WTC11 (cell line): ENCODE measurements around the gene C17orf107. TPM values are rescaled to one million over a fixed set of nuclear protein-coding genes. Genes with fewer than 3 reads are reported as not detected.

Source experiments
- ATAC-seq: fragments of 200-7000 bp; cut with Tn5 transposase; 2 replicates; pipeline ENCODE4 v1.10.0; 2021; ENCODE audit warnings: mild to moderate bottlenecking, moderate library complexity
- Bru-seq: library from RNA; stranded (reverse); fragments of 400-500 nt; gene quantifications from one replicate; lab custom pipeline; 2021; lab: Mats Ljungman, UMichigan
- CTCF ChIA-PET: fragments of 300-600 bp; sonication (Branson Sonifier 250); formaldehyde crosslinking; loops from one replicate; lab custom pipeline; 2021; ENCODE audit warnings: antibody characterized with exemption; lab: Charles Lee
- POLR2A ChIA-PET: fragments of 350-600 bp; sonication (Branson Sonifier 250); formaldehyde crosslinking; loops from one replicate; lab custom pipeline; 2021; ENCODE audit warnings: antibody characterized with exemption; lab: Charles Lee
- DNase-seq: peaks from one replicate; pipeline ENCODE4 v3.0.0; 2021; ENCODE audit warnings: low spot score
- H3K27ac Mint-ChIP-seq: 2 replicates; pipeline ENCODE4 v1.8.0; 2021; ENCODE audit warnings: mixed read lengths
- H3K27me3 Mint-ChIP-seq: 2 replicates; pipeline ENCODE4 v1.8.0; 2021; ENCODE audit warnings: low read depth, mild to moderate bottlenecking, moderate library complexity, mixed read lengths
- H3K36me3 Mint-ChIP-seq: 2 replicates; pipeline ENCODE4 v1.8.0; 2021; ENCODE audit warnings: mixed read lengths
- H3K4me1 Mint-ChIP-seq: 2 replicates; pipeline ENCODE4 v1.8.0; 2022; ENCODE audit warnings: mixed read lengths
- H3K4me3 Mint-ChIP-seq: 2 replicates; pipeline ENCODE4 v1.8.0; 2021; ENCODE audit warnings: mild to moderate bottlenecking, moderate library complexity, mixed read lengths
- H3K9me3 Mint-ChIP-seq: 2 replicates; pipeline ENCODE4 v1.8.0; 2021; ENCODE audit warnings: mixed read lengths
- ATF1 ChIP-seq: sonication (generic); formaldehyde crosslinking; IDR thresholded peaks from 2 replicates; pipeline ENCODE4 v1.8.1; 2023; ENCODE audit warnings: mild to moderate bottlenecking, moderate library complexity, missing genetic modification reagents
- CREB1 ChIP-seq: sonication (generic); formaldehyde crosslinking; IDR thresholded peaks from 2 replicates; pipeline ENCODE4 v1.8.0; 2023; ENCODE audit warnings: mild to moderate bottlenecking, missing genetic modification reagents
- EMX1 ChIP-seq: fragments of 250-450 bp; sonication (Bioruptor Pico); IDR thresholded peaks from 2 replicates; pipeline ENCODE4 v1.8.0; 2021; ENCODE audit warnings: mild to moderate bottlenecking
- ESRRA ChIP-seq: sonication (generic); formaldehyde crosslinking; IDR thresholded peaks from 2 replicates; pipeline ENCODE4 v1.8.1; 2022; ENCODE audit warnings: mild to moderate bottlenecking, missing genetic modification reagents, borderline replicate concordance
- JUN ChIP-seq: sonication (generic); formaldehyde crosslinking; IDR thresholded peaks from 2 replicates; pipeline ENCODE4 v1.8.0; 2023; ENCODE audit warnings: mild to moderate bottlenecking, missing genetic modification reagents
- MXD4 ChIP-seq: fragments of 250-450 bp; sonication (Bioruptor Pico); IDR thresholded peaks from 2 replicates; pipeline ENCODE4 v1.8.0; 2021; ENCODE audit warnings: mild to moderate bottlenecking, moderate library complexity, borderline replicate concordance
- MYBL2 ChIP-seq: sonication (generic); formaldehyde crosslinking; IDR thresholded peaks from 2 replicates; pipeline ENCODE4 v1.8.1; 2023; ENCODE audit warnings: mild to moderate bottlenecking, moderate library complexity, missing genetic modification reagents
- NR2C2 ChIP-seq: sonication (generic); formaldehyde crosslinking; IDR thresholded peaks from 2 replicates; pipeline ENCODE4 v1.8.0; 2022; ENCODE audit warnings: mild to moderate bottlenecking, missing genetic modification reagents
- OVOL2 ChIP-seq: fragments of 250-450 bp; sonication (Bioruptor Pico); IDR thresholded peaks from 2 replicates; pipeline ENCODE4 v1.9.0; 2021; ENCODE audit warnings: mild to moderate bottlenecking, borderline replicate concordance
- PRRX2 ChIP-seq: fragments of 250-450 bp; sonication (Bioruptor Pico); IDR thresholded peaks from 2 replicates; pipeline ENCODE4 v1.8.0; 2021; ENCODE audit warnings: mild to moderate bottlenecking
- RORB ChIP-seq: fragments of 250-450 bp; sonication (Bioruptor Pico); IDR thresholded peaks from 2 replicates; pipeline ENCODE4 v1.9.0; 2021; ENCODE audit warnings: mild to moderate bottlenecking
- SMAD3 ChIP-seq: sonication (generic); formaldehyde crosslinking; IDR thresholded peaks from 2 replicates; pipeline ENCODE4 v1.8.0; 2022; ENCODE audit warnings: missing genetic modification reagents, mild to moderate bottlenecking, borderline replicate concordance
- TCF7 ChIP-seq: sonication (generic); formaldehyde crosslinking; IDR thresholded peaks from 2 replicates; pipeline ENCODE4 v1.8.0; 2022; ENCODE audit warnings: mild to moderate bottlenecking, low read depth, missing genetic modification reagents, moderate library complexity
- TEAD1 ChIP-seq: sonication (generic); formaldehyde crosslinking; IDR thresholded peaks from 2 replicates; pipeline ENCODE4 v1.8.0; 2022; ENCODE audit warnings: mild to moderate bottlenecking, missing genetic modification reagents
- TP53 ChIP-seq: sonication (generic); formaldehyde crosslinking; IDR thresholded peaks from 2 replicates; pipeline ENCODE4 v1.8.1; 2023; ENCODE audit warnings: mild to moderate bottlenecking, missing genetic modification reagents
- ZBTB21 ChIP-seq: sonication (generic); formaldehyde crosslinking; IDR thresholded peaks from 2 replicates; pipeline ENCODE4 v1.8.1; 2023; ENCODE audit warnings: mild to moderate bottlenecking, missing genetic modification reagents, borderline replicate concordance
- ZNF219 ChIP-seq: sonication (generic); formaldehyde crosslinking; IDR thresholded peaks from 2 replicates; pipeline ENCODE4 v1.8.0; 2023; ENCODE audit warnings: missing genetic modification reagents, mild to moderate bottlenecking, borderline replicate concordance
- ZNF263 ChIP-seq: sonication (generic); formaldehyde crosslinking; IDR thresholded peaks from 2 replicates; pipeline ENCODE4 v1.8.1; 2022; ENCODE audit warnings: low read depth, mild to moderate bottlenecking, moderate library complexity, missing genetic modification reagents
- long read RNA-seq, 3 experiments: library from RNA in 1 of 3; library from capped mRNA in 1 of 3; library from polyadenylated mRNA in 1 of 3; unstranded in 2 of 3; stranded (forward) in 1 of 3; transcript quantifications; one replicate each; pipeline ENCODE4 v2.0.0, GENCODE V29; 2021
- total RNA-seq: library from RNA; stranded (reverse); gene quantifications from 3 replicates; pipeline ENCODE4 v1.2.3, GENCODE V29; 2021
- TF ChIP-seq, protein P1 (sequence below): sonication (generic); formaldehyde crosslinking; IDR thresholded peaks from 2 replicates; pipeline ENCODE4 v1.8.0; 2022; ENCODE audit warnings: mild to moderate bottlenecking, missing genetic modification reagents
- TF ChIP-seq, protein P2 (sequence below): sonication (generic); formaldehyde crosslinking; IDR thresholded peaks from 2 replicates; pipeline ENCODE4 v1.8.1; 2023; ENCODE audit warnings: mild to moderate bottlenecking, missing genetic modification reagents
- TF ChIP-seq, protein P3 (sequence below): sonication (generic); formaldehyde crosslinking; IDR thresholded peaks from 2 replicates; pipeline ENCODE4 v1.8.1; 2022; ENCODE audit warnings: missing genetic modification reagents, borderline replicate concordance
- TF ChIP-seq, protein P4 (sequence below): sonication (generic); formaldehyde crosslinking; IDR thresholded peaks from 2 replicates; pipeline ENCODE4 v1.8.0; 2022; ENCODE audit warnings: mild to moderate bottlenecking, missing genetic modification reagents
- TF ChIP-seq, protein P5 (sequence below): fragments of 250-450 bp; sonication (Bioruptor Pico); IDR thresholded peaks from 2 replicates; pipeline ENCODE4 v2.1.2; 2022; ENCODE audit warnings: mild to moderate bottlenecking, moderate library complexity
- TF ChIP-seq, protein P6 (sequence below): fragments of 200-600 bp; IDR thresholded peaks from 2 replicates; pipeline ENCODE4 v1.8.0; 2022; ENCODE audit warnings: antibody characterized with exemption
- TF ChIP-seq, protein P7 (sequence below): fragments of 250-450 bp; sonication (Bioruptor Pico); IDR thresholded peaks from 2 replicates; pipeline ENCODE4 v1.9.0; 2021; ENCODE audit warnings: moderate library complexity, mild to moderate bottlenecking, inconsistent platforms, borderline replicate concordance
- TF ChIP-seq, protein P8 (sequence below): sonication (generic); formaldehyde crosslinking; IDR thresholded peaks from 2 replicates; pipeline ENCODE4 v1.8.1; 2022; ENCODE audit warnings: low read depth, mild to moderate bottlenecking, moderate library complexity, missing genetic modification reagents, borderline replicate concordance

C17orf107 gene
- total RNA-seq (8.2 to 8.7 TPM (median 8.7 TPM) in 3 replicates), Bru-seq, nascent RNA (percentile 55 among the genes with signal in this experiment)
- long read RNA-seq, experiment 1, transcript C17orf107-202 (2 exons, 1,275 nt) = major isoform, 9 of 17 reads
- long read RNA-seq, experiment 1, partial matches to known transcripts = 1 of 17 reads
- long read RNA-seq, experiment 1, other reads (novel, unspliced or antisense) = 3 of 17 reads
- long read RNA-seq, experiment 2, partial matches to known transcripts = 0 of 15 reads
- long read RNA-seq, experiment 2, other reads (novel, unspliced or antisense) = 11 of 15 reads
- long read RNA-seq, experiment 3 = 0 reads

DNA sequence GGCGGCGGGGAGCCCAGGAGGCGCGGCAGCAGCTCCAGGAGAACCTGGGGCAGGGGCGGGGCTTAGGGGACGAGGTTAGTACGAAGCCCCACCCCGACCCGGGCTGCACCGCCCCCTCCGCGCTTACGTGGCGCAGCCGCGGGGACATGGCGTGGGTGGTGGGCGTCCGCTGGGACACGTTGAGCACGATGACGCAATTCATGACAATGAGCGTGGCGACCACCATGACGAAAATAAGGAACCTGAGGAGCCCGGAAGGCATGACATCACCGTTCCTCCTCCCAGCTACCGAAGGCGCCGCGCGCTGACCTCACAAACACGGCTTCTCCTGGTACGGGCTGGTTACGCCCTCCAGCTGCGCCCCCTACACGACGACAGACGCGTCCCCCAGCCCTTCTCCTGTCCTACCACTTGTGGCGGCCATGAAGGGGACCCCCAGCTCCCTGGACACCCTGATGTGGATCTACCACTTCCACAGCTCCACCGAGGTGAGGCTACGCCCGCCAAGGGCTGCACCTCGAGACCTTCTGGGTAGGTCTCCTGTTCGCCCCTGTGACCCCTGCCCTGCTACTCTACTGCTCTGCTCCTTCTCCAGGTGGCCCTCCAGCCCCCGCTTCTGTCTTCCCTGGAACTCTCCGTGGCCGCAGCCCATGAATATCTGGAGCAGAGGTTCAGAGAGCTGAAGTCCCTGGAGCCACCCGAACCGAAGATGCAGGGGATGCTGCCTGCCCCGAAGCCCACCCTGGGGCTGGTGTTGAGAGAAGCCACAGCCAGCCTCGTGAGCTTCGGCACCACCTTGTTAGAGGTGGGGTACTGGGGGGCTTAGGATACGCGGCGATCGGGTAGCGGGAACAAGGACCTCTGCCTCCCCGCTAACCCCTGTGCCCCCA, at the start of gene C17orf107:
TSS of gene C17orf107 (plus strand) at position 196 of the 890 bp plus-strand sequence. CDS start at position 423, 227 bp downstream.
- H3K4me1 Mint-ChIP-seq = peaks cover 16% of the 10 kb centered on the region
- H3K27ac Mint-ChIP-seq = peak within 1 kb of the TSS; percentile 84; the same call in 1 of the 2 replicates
- H3K36me3 Mint-ChIP-seq = peaks cover 9% of the 10 kb centered on the region; the same call in 1 of the 2 replicates
- H3K4me3 Mint-ChIP-seq = peak within 1 kb of the TSS; percentile 81
- H3K27me3 Mint-ChIP-seq = peaks cover 5% of the 10 kb centered on the region
- ChIA-PET POLR2A (interaction anchor here (0.5 to 2.0 kb wide), 9 partner anchors 9 to 517 kb away, joined by 3 to 12 read pairs (median 4); partner anchors contain the start of genes ARRB2, ENO3, SLC52A1 and SPAG7), CTCF (interaction anchor here (0.6 to 2.8 kb wide), 21 partner anchors 9 to 343 kb away, joined by 3 to 38 read pairs (median 3); partner anchors contain the start of genes ARRB2, MED11, RNF167 and SLC25A11)
- H3K9me3 Mint-ChIP-seq = no peaks in the 10 kb centered on the region
- ATAC-seq (peak; percentile 47), DNase-seq (peak; percentile 84)
- TF ChIP-seq, protein P1, sequence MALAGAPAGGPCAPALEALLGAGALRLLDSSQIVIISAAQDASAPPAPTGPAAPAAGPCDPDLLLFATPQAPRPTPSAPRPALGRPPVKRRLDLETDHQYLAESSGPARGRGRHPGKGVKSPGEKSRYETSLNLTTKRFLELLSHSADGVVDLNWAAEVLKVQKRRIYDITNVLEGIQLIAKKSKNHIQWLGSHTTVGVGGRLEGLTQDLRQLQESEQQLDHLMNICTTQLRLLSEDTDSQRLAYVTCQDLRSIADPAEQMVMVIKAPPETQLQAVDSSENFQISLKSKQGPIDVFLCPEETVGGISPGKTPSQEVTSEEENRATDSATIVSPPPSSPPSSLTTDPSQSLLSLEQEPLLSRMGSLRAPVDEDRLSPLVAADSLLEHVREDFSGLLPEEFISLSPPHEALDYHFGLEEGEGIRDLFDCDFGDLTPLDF = no peak
- TF ChIP-seq TP53 (CRISPR knock-in tag) (no peak), ATF1 (CRISPR knock-in tag) (no peak), OVOL2 (CRISPR knock-in tag) (no peak), PRRX2 (CRISPR knock-in tag) (peak; percentile 10; the same call in 1 of the 2 replicates), ZNF219 (CRISPR knock-in tag) (no peak), SMAD3 (CRISPR knock-in tag) (no peak), TCF7 (no peak), NR2C2 (CRISPR knock-in tag) (no peak), MXD4 (CRISPR knock-in tag) (no peak), EMX1 (CRISPR knock-in tag) (no peak), JUN (CRISPR knock-in tag) (no peak), TEAD1 (CRISPR knock-in tag) (peak; percentile 47; the same call in 1 of the 2 replicates), CREB1 (CRISPR knock-in tag) (no peak), ESRRA (no peak), ZBTB21 (CRISPR knock-in tag) (peak; percentile 98), RORB (CRISPR knock-in tag) (no peak), MYBL2 (CRISPR knock-in tag) (no peak), ZNF263 (CRISPR knock-in tag) (no peak)
- TF ChIP-seq, protein P2, sequence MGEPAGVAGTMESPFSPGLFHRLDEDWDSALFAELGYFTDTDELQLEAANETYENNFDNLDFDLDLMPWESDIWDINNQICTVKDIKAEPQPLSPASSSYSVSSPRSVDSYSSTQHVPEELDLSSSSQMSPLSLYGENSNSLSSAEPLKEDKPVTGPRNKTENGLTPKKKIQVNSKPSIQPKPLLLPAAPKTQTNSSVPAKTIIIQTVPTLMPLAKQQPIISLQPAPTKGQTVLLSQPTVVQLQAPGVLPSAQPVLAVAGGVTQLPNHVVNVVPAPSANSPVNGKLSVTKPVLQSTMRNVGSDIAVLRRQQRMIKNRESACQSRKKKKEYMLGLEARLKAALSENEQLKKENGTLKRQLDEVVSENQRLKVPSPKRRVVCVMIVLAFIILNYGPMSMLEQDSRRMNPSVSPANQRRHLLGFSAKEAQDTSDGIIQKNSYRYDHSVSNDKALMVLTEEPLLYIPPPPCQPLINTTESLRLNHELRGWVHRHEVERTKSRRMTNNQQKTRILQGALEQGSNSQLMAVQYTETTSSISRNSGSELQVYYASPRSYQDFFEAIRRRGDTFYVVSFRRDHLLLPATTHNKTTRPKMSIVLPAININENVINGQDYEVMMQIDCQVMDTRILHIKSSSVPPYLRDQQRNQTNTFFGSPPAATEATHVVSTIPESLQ = no peak
- TF ChIP-seq, protein P3, sequence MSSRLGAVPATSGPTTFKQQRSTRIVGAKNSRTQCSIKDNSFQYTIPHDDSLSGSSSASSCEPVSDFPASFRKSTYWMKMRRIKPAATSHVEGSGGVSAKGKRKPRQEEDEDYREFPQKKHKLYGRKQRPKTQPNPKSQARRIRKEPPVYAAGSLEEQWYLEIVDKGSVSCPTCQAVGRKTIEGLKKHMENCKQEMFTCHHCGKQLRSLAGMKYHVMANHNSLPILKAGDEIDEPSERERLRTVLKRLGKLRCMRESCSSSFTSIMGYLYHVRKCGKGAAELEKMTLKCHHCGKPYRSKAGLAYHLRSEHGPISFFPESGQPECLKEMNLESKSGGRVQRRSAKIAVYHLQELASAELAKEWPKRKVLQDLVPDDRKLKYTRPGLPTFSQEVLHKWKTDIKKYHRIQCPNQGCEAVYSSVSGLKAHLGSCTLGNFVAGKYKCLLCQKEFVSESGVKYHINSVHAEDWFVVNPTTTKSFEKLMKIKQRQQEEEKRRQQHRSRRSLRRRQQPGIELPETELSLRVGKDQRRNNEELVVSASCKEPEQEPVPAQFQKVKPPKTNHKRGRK (CRISPR knock-in tag) = no peak
- TF ChIP-seq, protein P4, sequence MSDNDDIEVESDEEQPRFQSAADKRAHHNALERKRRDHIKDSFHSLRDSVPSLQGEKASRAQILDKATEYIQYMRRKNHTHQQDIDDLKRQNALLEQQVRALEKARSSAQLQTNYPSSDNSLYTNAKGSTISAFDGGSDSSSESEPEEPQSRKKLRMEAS = peak; percentile 85
- TF ChIP-seq, protein P5, sequence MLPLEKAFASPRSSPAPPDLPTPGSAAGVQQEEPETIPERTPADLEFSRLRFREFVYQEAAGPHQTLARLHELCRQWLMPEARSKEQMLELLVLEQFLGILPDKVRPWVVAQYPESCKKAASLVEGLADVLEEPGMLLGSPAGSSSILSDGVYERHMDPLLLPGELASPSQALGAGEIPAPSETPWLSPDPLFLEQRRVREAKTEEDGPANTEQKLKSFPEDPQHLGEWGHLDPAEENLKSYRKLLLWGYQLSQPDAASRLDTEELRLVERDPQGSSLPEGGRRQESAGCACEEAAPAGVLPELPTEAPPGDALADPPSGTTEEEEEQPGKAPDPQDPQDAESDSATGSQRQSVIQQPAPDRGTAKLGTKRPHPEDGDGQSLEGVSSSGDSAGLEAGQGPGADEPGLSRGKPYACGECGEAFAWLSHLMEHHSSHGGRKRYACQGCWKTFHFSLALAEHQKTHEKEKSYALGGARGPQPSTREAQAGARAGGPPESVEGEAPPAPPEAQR = no peak
- TF ChIP-seq, protein P6, sequence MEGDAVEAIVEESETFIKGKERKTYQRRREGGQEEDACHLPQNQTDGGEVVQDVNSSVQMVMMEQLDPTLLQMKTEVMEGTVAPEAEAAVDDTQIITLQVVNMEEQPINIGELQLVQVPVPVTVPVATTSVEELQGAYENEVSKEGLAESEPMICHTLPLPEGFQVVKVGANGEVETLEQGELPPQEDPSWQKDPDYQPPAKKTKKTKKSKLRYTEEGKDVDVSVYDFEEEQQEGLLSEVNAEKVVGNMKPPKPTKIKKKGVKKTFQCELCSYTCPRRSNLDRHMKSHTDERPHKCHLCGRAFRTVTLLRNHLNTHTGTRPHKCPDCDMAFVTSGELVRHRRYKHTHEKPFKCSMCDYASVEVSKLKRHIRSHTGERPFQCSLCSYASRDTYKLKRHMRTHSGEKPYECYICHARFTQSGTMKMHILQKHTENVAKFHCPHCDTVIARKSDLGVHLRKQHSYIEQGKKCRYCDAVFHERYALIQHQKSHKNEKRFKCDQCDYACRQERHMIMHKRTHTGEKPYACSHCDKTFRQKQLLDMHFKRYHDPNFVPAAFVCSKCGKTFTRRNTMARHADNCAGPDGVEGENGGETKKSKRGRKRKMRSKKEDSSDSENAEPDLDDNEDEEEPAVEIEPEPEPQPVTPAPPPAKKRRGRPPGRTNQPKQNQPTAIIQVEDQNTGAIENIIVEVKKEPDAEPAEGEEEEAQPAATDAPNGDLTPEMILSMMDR = no peak
- TF ChIP-seq, protein P7, sequence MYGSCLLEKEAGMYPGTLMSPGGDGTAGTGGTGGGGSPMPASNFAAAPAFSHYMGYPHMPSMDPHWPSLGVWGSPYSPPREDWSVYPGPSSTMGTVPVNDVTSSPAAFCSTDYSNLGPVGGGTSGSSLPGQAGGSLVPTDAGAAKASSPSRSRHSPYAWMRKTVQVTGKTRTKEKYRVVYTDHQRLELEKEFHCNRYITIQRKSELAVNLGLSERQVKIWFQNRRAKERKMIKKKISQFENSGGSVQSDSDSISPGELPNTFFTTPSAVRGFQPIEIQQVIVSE (CRISPR knock-in tag) = no peak
- TF ChIP-seq, protein P8, sequence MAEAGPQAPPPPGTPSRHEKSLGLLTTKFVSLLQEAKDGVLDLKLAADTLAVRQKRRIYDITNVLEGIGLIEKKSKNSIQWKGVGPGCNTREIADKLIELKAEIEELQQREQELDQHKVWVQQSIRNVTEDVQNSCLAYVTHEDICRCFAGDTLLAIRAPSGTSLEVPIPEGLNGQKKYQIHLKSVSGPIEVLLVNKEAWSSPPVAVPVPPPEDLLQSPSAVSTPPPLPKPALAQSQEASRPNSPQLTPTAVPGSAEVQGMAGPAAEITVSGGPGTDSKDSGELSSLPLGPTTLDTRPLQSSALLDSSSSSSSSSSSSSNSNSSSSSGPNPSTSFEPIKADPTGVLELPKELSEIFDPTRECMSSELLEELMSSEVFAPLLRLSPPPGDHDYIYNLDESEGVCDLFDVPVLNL (CRISPR knock-in tag) = no peak
